Transverse colon (tissue), 4 donors: ENCODE measurements around the gene MFAP3L. TPM values are rescaled to one million over a fixed set of nuclear protein-coding genes. Genes with fewer than 3 reads are reported as not detected.

ENCODE experiments used
- DNase-seq: peaks from one replicate; pipeline ENCODE4 v3.0.0-alpha.2; 2019
- H3K27ac ChIP-seq, 4 donors: fragments of 200-600 bp; sonication (generic); 2 replicates each; pipeline ENCODE4 v1.5.1; 2016 to 2018; ENCODE audit warnings: inconsistent platforms in 4 of 4
- H3K27me3 ChIP-seq: fragments of 200-600 bp; sonication (generic); 2 replicates; pipeline ENCODE4 v1.5.1; 2017; ENCODE audit warnings: inconsistent platforms
- H3K36me3 ChIP-seq, 4 donors: fragments of 200-600 bp; sonication (generic); 2 replicates each; pipeline ENCODE4 v1.5.1; 2017 to 2019; ENCODE audit warnings: inconsistent platforms in 4 of 4
- H3K4me1 ChIP-seq, 4 donors: fragments of 200-600 bp; sonication (generic); 2 replicates each; pipeline ENCODE4 v1.5.1; 2017 to 2020; ENCODE audit warnings: inconsistent platforms in 4 of 4
- H3K4me3 ChIP-seq, 4 donors: fragments of 200-600 bp; sonication (generic); 1 replicate in 1 of 4; 2 replicates in 3 of 4; pipeline versions ENCODE4 v1.5.1 to v1.6.1; 2017 to 2019; ENCODE audit warnings: inconsistent platforms in 4 of 4
- H3K9me3 ChIP-seq, 2 donors: fragments of 200-600 bp; sonication (generic); 2 replicates each; pipeline ENCODE4 v1.5.1; 2017 to 2019; ENCODE audit warnings: inconsistent platforms in 2 of 2
- CTCF ChIP-seq, 5 experiments: fragments of 200-600 bp in 3 of 5; fragments of 450-650 bp in 2 of 5; sonication (generic) in 3 of 5; IDR thresholded peaks; 1 replicate in 2 of 5; 2 replicates in 3 of 5; pipeline ENCODE4 v1.5.1; 2016 to 2017; ENCODE audit warnings: antibody characterized with exemption in 5 of 5, inconsistent platforms in 3 of 5, mild to moderate bottlenecking in 2 of 5, moderate library complexity in 1 of 5
- EP300 ChIP-seq: sonication (generic); formaldehyde crosslinking; IDR thresholded peaks from one replicate; pipeline ENCODE4 v1.6.1; 2017; ENCODE audit warnings: antibody characterized with exemption, low read depth
- POLR2A ChIP-seq: fragments of 450-650 bp; IDR thresholded peaks from one replicate; pipeline ENCODE4 v1.6.1; 2016; ENCODE audit warnings: antibody characterized with exemption, mild to moderate bottlenecking, moderate library complexity
- POLR2AphosphoS5 ChIP-seq, 3 donors: sonication (generic); formaldehyde crosslinking; IDR thresholded peaks; one replicate each; pipeline ENCODE4 v1.6.1; 2016; ENCODE audit warnings: antibody characterized with exemption in 3 of 3
- WGBS, 2 donors: methylation state at CpG; one replicate each; pipeline ENCODE4 v1.1.5; 2018; ENCODE audit warnings: low coverage in 1 of 2; 5-methylcytosine and 5-hydroxymethylcytosine counted together
- in situ Hi-C, 4 donors: fragments of 200-750 bp; cut with MboI; loops; one replicate each; pipeline versions ENCODE4 v1.15.0 to v1.15.1; 2017; ENCODE audit warnings: low sequenced_read_pairs in 3 of 4, low pct_ligation_motif_present in 1 of 4, low pct_unique_long_range_greater_than_20kb in 1 of 4
- intact Hi-C: fragments of 100-400 bp; cut with DNase I; formaldehyde crosslinking; loops from one replicate; pipeline ENCODE4 v1.15.1; 2023; ENCODE audit warnings: low total_unique reads
- total RNA-seq, 4 donors: library from RNA; depleted of rRNA; stranded (reverse); fragments of >200 nt; gene quantifications; one replicate each; pipeline ENCODE4 v1.1.0, GENCODE V29; 2016

The MFAP3L gene
- total RNA-seq, 4 donors from 2014 or later = 0.60 to 25.4 (median 3.6) TPM

GRCh38 chr4:170038769-170039168 is 12.6 kb upstream of the MFAP3L start:
- no peak for TF ChIP-seq POLR2AphosphoS5 (IDR thresholded peaks at IDR 0.05)
- TF ChIP-seq POLR2A = no peak
- no peak for TF ChIP-seq EP300
- no peak for TF ChIP-seq CTCF (IDR thresholded peaks at IDR 0.05)
- Histone ChIP-seq H3K9me3 (no peaks in the 10 kb centered on the region), H3K4me3 (no peak overlapping the region), H3K36me3 (no peaks in the 10 kb centered on the region), H3K27me3 (no peaks in the 10 kb centered on the region), H3K4me1 (no peaks in the 10 kb centered on the region), H3K27ac (no peak overlapping the region)
- intact Hi-C loops (no loop called here), in situ Hi-C loops (loop anchor here in 3 of 4 donors (25.0 kb wide), 2 partner anchors 401 to 426 kb away; partner anchors contain the start of genes CLCN3 (in 2 of the 3) and NEK1 (in 2 of the 3))
- WGBS, 2 donors = 70 to 74% methylated on average over 4 of the region's 4 CpGs
- DNase-seq = no peak

DNA sequence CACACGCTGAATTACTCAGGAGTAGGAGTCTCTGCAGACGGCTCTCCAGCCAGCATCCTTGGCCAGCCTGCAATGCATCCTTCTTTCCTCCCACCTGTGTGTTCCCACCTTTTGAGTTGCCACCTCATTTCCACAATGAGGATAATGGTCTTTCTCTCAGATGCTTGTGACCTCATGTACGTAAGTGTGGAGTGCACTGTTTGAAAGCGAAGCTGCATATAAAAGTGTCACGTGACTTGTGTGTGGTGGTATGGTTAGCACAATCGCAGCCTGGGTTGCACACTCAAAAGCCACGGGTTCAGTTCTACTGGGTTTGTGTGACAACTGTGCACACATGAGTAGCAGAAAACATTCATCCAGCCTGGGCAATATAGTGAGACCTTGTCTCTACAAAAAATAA is 12.0 kb upstream of the MFAP3L start:
- WGBS, 2 donors = 82 to 86% methylated on average over 5 to 7 of the region's 7 CpGs
- Histone ChIP-seq H3K36me3 (no peaks in the 10 kb centered on the region), H3K27me3 (no peaks in the 10 kb centered on the region), H3K4me1 (no peaks in the 10 kb centered on the region), H3K4me3 (no peak overlapping the region), H3K9me3 (no peaks in the 10 kb centered on the region), H3K27ac (no peak overlapping the region)
- intact Hi-C loops (no loop called here), in situ Hi-C loops (loop anchor here in 3 of 4 donors (25.0 kb wide), 2 partner anchors 401 to 426 kb away; partner anchors contain the start of genes CLCN3 (in 2 of the 3) and NEK1 (in 2 of the 3))
- DNase-seq = no peak
- no peak for TF ChIP-seq CTCF (IDR thresholded peaks at IDR 0.05)
- TF ChIP-seq EP300 = no peak
- TF ChIP-seq POLR2AphosphoS5 (IDR thresholded peaks at IDR 0.05) = no peak
- no peak for TF ChIP-seq POLR2A

- no peaks in the 10 kb centered on the region for H3K27me3 ChIP-seq
- H3K4me3 ChIP-seq = no peak overlapping the region
- no peak for DNase-seq
- in situ Hi-C loops (loop anchor here in 3 of 4 donors (25.0 kb wide), 2 partner anchors 400 to 425 kb away; partner anchors contain the start of genes CLCN3 (in 2 of the 3) and NEK1 (in 2 of the 3)), intact Hi-C loops (no loop called here)
- H3K4me1 ChIP-seq = no peaks in the 10 kb centered on the region
- no peaks in the 10 kb centered on the region for H3K9me3 ChIP-seq
- no peak for TF ChIP-seq POLR2A
- TF ChIP-seq POLR2AphosphoS5 (IDR thresholded peaks at IDR 0.05) = no peak
- no peak for TF ChIP-seq EP300
- TF ChIP-seq CTCF (IDR thresholded peaks at IDR 0.05) = no peak
- WGBS, 2 donors = 83% methylated on average over 1 of the region's 1 CpG; no CpG with 5 or more reads in 1 of the 2 donors
- no peaks in the 10 kb centered on the region for H3K36me3 ChIP-seq
- no peak overlapping the region for H3K27ac ChIP-seq
Observed at GRCh38 chr4:170037481-170037880, 11.3 kb upstream of the MFAP3L start.

- no peaks in the 10 kb centered on the region for H3K36me3 ChIP-seq
- 82 to 84% methylated on average over 3 of the region's 3 CpGs for WGBS, 2 donors
- H3K27ac ChIP-seq = no peak overlapping the region
- no peaks in the 10 kb centered on the region for H3K27me3 ChIP-seq
- no peak for DNase-seq
- intact Hi-C loops = no loop called here
- H3K4me1 ChIP-seq = no peaks in the 10 kb centered on the region
- no peak overlapping the region for H3K4me3 ChIP-seq
- no peaks in the 10 kb centered on the region for H3K9me3 ChIP-seq
- TF ChIP-seq EP300 = no peak
- no peak for TF ChIP-seq CTCF (IDR thresholded peaks at IDR 0.05)
- no peak for TF ChIP-seq POLR2AphosphoS5 (IDR thresholded peaks at IDR 0.05)
- no peak for TF ChIP-seq POLR2A
- in situ Hi-C loops = loop anchor here in 3 of 4 donors (25.0 kb wide), 2 partner anchors 399 to 424 kb away; partner anchors contain the start of genes CLCN3 (in 2 of the 3) and NEK1 (in 2 of the 3)
Observed at GRCh38 chr4:170035845-170036244, 9.7 kb upstream of the MFAP3L start.
